HCT116 (cell line): Measurements from ENCODE around the gene FZR1. TPM values are rescaled to one million over a fixed set of nuclear protein-coding genes. Genes with fewer than 3 reads are reported as not detected.

Experiments used
- ATAC-seq: fragments of 200-7000 bp; cut with Tn5 transposase; 2 replicates; pipeline ENCODE4 v1.9.1; 2020; ENCODE audit warnings: mild to moderate bottlenecking, moderate library complexity
- BruUV-seq: library from RNA; stranded (reverse); fragments of 400-500 nt; replicated peaks from 2 replicates; lab custom pipeline; 2021; lab: Mats Ljungman, UMichigan
- CTCF ChIA-PET: fragments of 300-600 bp; sonication (Branson Sonifier 250); formaldehyde crosslinking; loops from one replicate; lab custom pipeline; 2021; ENCODE audit warnings: antibody characterized with exemption; lab: Charles Lee
- POLR2A ChIA-PET: fragments of 300-600, 350-600 bp; sonication (Branson Sonifier 250); formaldehyde crosslinking; loops from one replicate; lab custom pipeline; 2021; ENCODE audit warnings: antibody characterized with exemption; lab: Charles Lee
- RAD21 ChIA-PET, 2 experiments: fragments of 300-600 bp; sonication (Branson Sonifier 250); formaldehyde crosslinking; loops; one replicate each; lab custom pipeline; 2023; ENCODE audit warnings: low total read pairs in 2 of 2; ENCODE audit not compliant: uncharacterized antibody in 2 of 2, unreplicated experiment in 2 of 2, low non-redundant PET in 1 of 2; lab: Charles Lee
- DNase-seq: peaks from one replicate; pipeline ENCODE4 v3.0.0-alpha.2; 2010; ENCODE audit warnings: low read depth, low spot score
- H2AFZ ChIP-seq: fragments of 200-600 bp; shearing (Covaris generic), sonication (generic); 2 replicates; pipeline ENCODE4 v1.6.1; 2017; ENCODE audit warnings: low read depth, mixed run types, mixed read lengths, antibody characterized with exemption, low read length; ENCODE audit not compliant: poor library complexity, severe bottlenecking
- H3K27ac ChIP-seq: 2 replicates; pipeline ENCODE4 v1.5.1; 2012; ENCODE audit warnings: low read depth, low read length
- H3K27me3 ChIP-seq: fragments of 200-600 bp; sonication (generic); 2 replicates; pipeline ENCODE4 v1.6.1; 2016; ENCODE audit warnings: mixed run types, low read length, mixed read lengths; ENCODE audit not compliant: insufficient read depth
- H3K36me3 ChIP-seq, 2 experiments: fragments of 200-500 bp in 1 of 2; fragments of 200-600 bp in 1 of 2; sonication (Bioruptor generic) in 1 of 2; sonication (generic) in 1 of 2; 2 replicates each; pipeline versions ENCODE4 v1.5.1 to v1.6.1; 2014 to 2016; ENCODE audit warnings: low read length in 2 of 2, inconsistent platforms in 1 of 2, mixed read lengths in 1 of 2, mixed run types in 1 of 2; ENCODE audit not compliant: insufficient read depth in 2 of 2, control insufficient read depth in 1 of 2
- H3K4me1 ChIP-seq, 2 experiments: fragments of 200-600 bp in 1 of 2; sonication (generic) in 1 of 2; 2 replicates each; pipeline versions ENCODE4 v1.5.1 to v1.6.1; 2012 to 2017; ENCODE audit warnings: low read length in 2 of 2, inconsistent platforms in 1 of 2, mild to moderate bottlenecking in 1 of 2, mixed read lengths in 1 of 2, mixed run types in 1 of 2, moderate library complexity in 1 of 2; ENCODE audit not compliant: insufficient read depth in 2 of 2, control insufficient read depth in 1 of 2
- H3K4me2 ChIP-seq: fragments of 200-600 bp; sonication (generic); 2 replicates; pipeline ENCODE4 v1.6.1; 2017; ENCODE audit warnings: mixed run types, low read length, mixed read lengths
- H3K4me3 ChIP-seq, 2 experiments: fragments of 200-600 bp in 1 of 2; sonication (generic) in 1 of 2; replicated peaks in 1 of 2; 2 replicates each; pipeline ENCODE4 v1.5.1; 2011 to 2016; ENCODE audit warnings: low read length in 2 of 2, control low read depth in 1 of 2, low read depth in 1 of 2, mild to moderate bottlenecking in 1 of 2, mixed read lengths in 1 of 2, mixed run types in 1 of 2
- H3K79me2 ChIP-seq: fragments of 200-600 bp; sonication (generic); 2 replicates; pipeline ENCODE4 v1.6.1; 2017; ENCODE audit warnings: mild to moderate bottlenecking, mixed run types, low read length, moderate library complexity, mixed read lengths; ENCODE audit not compliant: insufficient read depth
- H3K9ac ChIP-seq: fragments of 200-600 bp; sonication (generic); 2 replicates; pipeline ENCODE4 v1.6.1; 2016; ENCODE audit warnings: low read length, mixed read lengths
- H3K9me2 ChIP-seq: fragments of 200-600 bp; sonication (generic), shearing (Covaris generic); 2 replicates; pipeline ENCODE4 v1.6.1; 2017; ENCODE audit warnings: mixed run types, mild to moderate bottlenecking, moderate library complexity; ENCODE audit not compliant: insufficient read depth
- H3K9me3 ChIP-seq, 2 experiments: fragments of 200-500 bp in 1 of 2; fragments of 200-600 bp in 1 of 2; sonication (Bioruptor generic) in 1 of 2; sonication (generic) in 1 of 2; 2 replicates each; pipeline ENCODE4 v1.6.1; 2014 to 2017; ENCODE audit warnings: low read length in 2 of 2, mixed read lengths in 2 of 2, inconsistent platforms in 1 of 2, low read depth in 1 of 2, mild to moderate bottlenecking in 1 of 2, mixed run types in 1 of 2, moderate library complexity in 1 of 2; ENCODE audit not compliant: control insufficient read depth in 1 of 2, insufficient read depth in 1 of 2
- H4K20me1 ChIP-seq: fragments of 200-600 bp; sonication (generic), shearing (Covaris generic); 2 replicates; pipeline ENCODE4 v1.6.1; 2017; ENCODE audit warnings: mixed run types, mild to moderate bottlenecking, moderate library complexity; ENCODE audit not compliant: insufficient read depth
- CBX3 ChIP-seq: IDR thresholded peaks from 2 replicates; pipeline ENCODE4 v1.6.1; 2012; ENCODE audit warnings: low read depth
- CEBPB ChIP-seq: IDR thresholded peaks from 2 replicates; pipeline ENCODE4 v1.6.1; 2012; ENCODE audit warnings: low read depth
- CTCF ChIP-seq, 3 experiments: fragments of 200-600 bp in 1 of 3; sonication (generic) in 1 of 3; IDR thresholded peaks in 2 of 3; conservative IDR thresholded peaks in 1 of 3; 2 replicates each; pipeline ENCODE4 v1.5.1; 2012 to 2017; ENCODE audit warnings: low read depth in 2 of 3, low read length in 2 of 3, antibody characterized with exemption in 1 of 3, borderline replicate concordance in 1 of 3, control low read depth in 1 of 3, mild to moderate bottlenecking in 1 of 3, mixed read lengths in 1 of 3, mixed run types in 1 of 3, moderate library complexity in 1 of 3; ENCODE audit not compliant: insufficient read depth in 1 of 3
- EGR1 ChIP-seq: IDR thresholded peaks from 2 replicates; pipeline ENCODE4 v1.6.1; 2012; ENCODE audit warnings: low read depth
- EZH2 ChIP-seq: fragments of 200-600 bp; sonication (generic); IDR thresholded peaks from 2 replicates; pipeline ENCODE4 v1.6.1; 2017; ENCODE audit warnings: antibody characterized with exemption, mixed run types
- FOSL1 ChIP-seq: IDR thresholded peaks from 2 replicates; pipeline ENCODE4 v1.6.1; 2012; ENCODE audit warnings: low read depth
- POLR2AphosphoS5 ChIP-seq: IDR thresholded peaks from 2 replicates; pipeline ENCODE4 v1.6.1; 2011; ENCODE audit warnings: mild to moderate bottlenecking, low read depth, low read length, moderate library complexity
- REST ChIP-seq: IDR thresholded peaks from 2 replicates; pipeline ENCODE4 v1.6.1; 2012; ENCODE audit warnings: low read depth
- SIN3A ChIP-seq: IDR thresholded peaks from 2 replicates; pipeline ENCODE4 v1.6.1; 2012; ENCODE audit warnings: low read depth
- SP1 ChIP-seq: IDR thresholded peaks from 2 replicates; pipeline ENCODE4 v1.6.1; 2012; ENCODE audit warnings: low read depth
- SRF ChIP-seq: IDR thresholded peaks from 2 replicates; pipeline ENCODE4 v1.6.1; 2012; ENCODE audit warnings: low read depth
- TCF7L2 ChIP-seq: IDR thresholded peaks from 2 replicates; pipeline ENCODE4 v1.7.0; 2011; ENCODE audit warnings: borderline replicate concordance, inconsistent platforms; ENCODE audit not compliant: insufficient read depth, insufficient read length; ENCODE audit errors: extremely low read depth
- ZFX ChIP-seq: fragments of 450-650 bp; IDR thresholded peaks from 2 replicates; pipeline ENCODE4 v1.6.1; 2017
- ZNF274 ChIP-seq: fragments of 200-500 bp; sonication (Bioruptor generic); IDR thresholded peaks from 2 replicates; pipeline ENCODE4 v1.6.1; 2014; ENCODE audit warnings: mild to moderate bottlenecking, low read depth, low read length, inconsistent platforms
- intact Hi-C: fragments of 100-400 bp; cut with micrococcal nuclease; formaldehyde crosslinking; loops from 2 replicates; pipeline ENCODE4 v1.10.0; 2022
- total RNA-seq: library from RNA; stranded (reverse); gene quantifications from one replicate; pipeline ENCODE4 v1.2.1, GENCODE V29; 2021; ENCODE audit not compliant: unreplicated experiment

Gene FZR1
- total RNA-seq, 1 experiment from 2014 or later: 60.3 TPM

- peaks cover 0 to 12% of the 10 kb centered on the region in 2 experiments; a peak in 1 of 4 replicates for H3K4me1 ChIP-seq
- ChIA-PET RAD21 (no interaction called here), POLR2A (interaction anchor here (0.7 kb wide), 1 partner anchor 12 kb away, joined by 6 read pairs; no protein-coding TSS in a partner anchor), CTCF (no interaction called here)
- no peaks in the 10 kb centered on the region for H3K27me3 ChIP-seq
- no peak for DNase-seq
- H3K27ac ChIP-seq: no peak overlapping the region
- no peaks in the 10 kb centered on the region for H4K20me1 ChIP-seq
- H3K4me2 ChIP-seq: no peak overlapping the region
- ATAC-seq: no peak
- intact Hi-C loops: no loop called here
- no peak overlapping the region for H2AFZ ChIP-seq
- H3K9me2 ChIP-seq: no peaks in the 10 kb centered on the region
- H3K4me3 ChIP-seq: no peak overlapping the region
- TF ChIP-seq SIN3A: no peak
- TF ChIP-seq SRF: no peak
- no peak for TF ChIP-seq ZNF274
- no peak for TF ChIP-seq FOSL1
- no peak for TF ChIP-seq EZH2
- no peak for TF ChIP-seq TCF7L2
- no peak for TF ChIP-seq POLR2AphosphoS5
- TF ChIP-seq SP1: no peak
- TF ChIP-seq CTCF (IDR thresholded peaks at IDR 0.05 in 2 of 3, conservative IDR thresholded peaks at IDR 0.05 in 1 of 3; ENCODE audit: borderline replicate concordance in 1 of 3, insufficient read depth in 1 of 3, low read depth in 2 of 3, low read length in 2 of 3): no peak
- TF ChIP-seq REST: no peak
- no peak for TF ChIP-seq CBX3
- TF ChIP-seq EGR1: no peak
- TF ChIP-seq CEBPB: no peak
- TF ChIP-seq ZFX: no peak
- H3K9ac ChIP-seq: no peak overlapping the region
- H3K79me2 ChIP-seq: peaks cover 22% of the 10 kb centered on the region
- peaks cover 8 to 12% of the 10 kb centered on the region in 2 experiments; a peak in 3 of 4 replicates for H3K36me3 ChIP-seq
- no TSS peak for BruUV-seq
- no peaks in the 10 kb centered on the region for H3K9me3 ChIP-seq
Observed at GRCh38 chr19:3524904-3525451, 18.9 kb downstream of the FZR1 start.
